ENCODE data around the gene FKBP10. TPM values are rescaled to one million over a fixed set of nuclear protein-coding genes. Genes with fewer than 3 reads are reported as not detected.

Gene FKBP10
- total and polyA plus RNA-seq, 2 experiments from 2014 or later, result 113 to 336 TPM

GRCh38 chr17:41864836-41865595 is 52.2 kb downstream of the FKBP10 start, which contains the start of gene KLHL11:
Gene KLHL11, minus strand, starts transcription at chr17:41865423. Its CDS starts 53 bp downstream, at chr17:41865370.
- no peaks in the 10 kb centered on the region for H3K27me3 ChIP-seq
- peak within 1 kb of the TSS; percentile 89 for H3K27ac ChIP-seq
- H3K4me1 ChIP-seq (ENCODE audit: low read depth), result peaks cover 20% of the 10 kb centered on the region
- DNase-seq (ENCODE audit: low read depth in 1 of 2, low spot score in 1 of 2), result peak; percentile 93 to 96
- H3K9me3 ChIP-seq (ENCODE audit: low read depth), result no peaks in the 10 kb centered on the region
- peaks cover 22% of the 10 kb centered on the region for H3K36me3 ChIP-seq
- TF ChIP-seq, protein P1, sequence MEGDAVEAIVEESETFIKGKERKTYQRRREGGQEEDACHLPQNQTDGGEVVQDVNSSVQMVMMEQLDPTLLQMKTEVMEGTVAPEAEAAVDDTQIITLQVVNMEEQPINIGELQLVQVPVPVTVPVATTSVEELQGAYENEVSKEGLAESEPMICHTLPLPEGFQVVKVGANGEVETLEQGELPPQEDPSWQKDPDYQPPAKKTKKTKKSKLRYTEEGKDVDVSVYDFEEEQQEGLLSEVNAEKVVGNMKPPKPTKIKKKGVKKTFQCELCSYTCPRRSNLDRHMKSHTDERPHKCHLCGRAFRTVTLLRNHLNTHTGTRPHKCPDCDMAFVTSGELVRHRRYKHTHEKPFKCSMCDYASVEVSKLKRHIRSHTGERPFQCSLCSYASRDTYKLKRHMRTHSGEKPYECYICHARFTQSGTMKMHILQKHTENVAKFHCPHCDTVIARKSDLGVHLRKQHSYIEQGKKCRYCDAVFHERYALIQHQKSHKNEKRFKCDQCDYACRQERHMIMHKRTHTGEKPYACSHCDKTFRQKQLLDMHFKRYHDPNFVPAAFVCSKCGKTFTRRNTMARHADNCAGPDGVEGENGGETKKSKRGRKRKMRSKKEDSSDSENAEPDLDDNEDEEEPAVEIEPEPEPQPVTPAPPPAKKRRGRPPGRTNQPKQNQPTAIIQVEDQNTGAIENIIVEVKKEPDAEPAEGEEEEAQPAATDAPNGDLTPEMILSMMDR (IDR thresholded peaks at IDR 0.05; ENCODE audit: low read depth, low read length), result no peak
- peak within 1 kb of the TSS; percentile 55 for H3K4me3 ChIP-seq

DNA sequence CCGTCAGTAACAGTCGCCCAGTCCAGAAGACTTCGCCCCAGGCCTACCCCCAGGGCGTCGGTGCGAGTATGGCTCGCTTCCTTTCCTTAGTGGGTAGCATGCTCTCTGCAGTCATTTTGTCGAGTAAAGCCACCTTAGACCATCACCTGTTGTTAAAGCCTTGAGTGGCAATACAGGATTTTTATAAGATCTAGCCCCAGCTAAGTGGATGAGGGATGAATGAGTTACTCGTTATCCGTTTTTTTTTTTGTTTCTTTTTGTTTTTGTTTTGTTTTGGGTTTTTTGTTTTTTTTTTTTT is 52.7 kb downstream of the FKBP10 start:
- H3K4me3 ChIP-seq, result peak overlapping the region; percentile 55
- H3K27me3 ChIP-seq, result no peaks in the 10 kb centered on the region
- no peak for DNase-seq (ENCODE audit: low read depth in 1 of 2, low spot score in 1 of 2)
- TF ChIP-seq, protein P1 (IDR thresholded peaks at IDR 0.05; ENCODE audit: low read depth, low read length), result no peak
- H3K4me1 ChIP-seq (ENCODE audit: low read depth), result peaks cover 15% of the 10 kb centered on the region
- no peaks in the 10 kb centered on the region for H3K9me3 ChIP-seq (ENCODE audit: low read depth)
- peak overlapping the region; percentile 89 for H3K27ac ChIP-seq
- H3K36me3 ChIP-seq, result peaks cover 22% of the 10 kb centered on the region

DNA sequence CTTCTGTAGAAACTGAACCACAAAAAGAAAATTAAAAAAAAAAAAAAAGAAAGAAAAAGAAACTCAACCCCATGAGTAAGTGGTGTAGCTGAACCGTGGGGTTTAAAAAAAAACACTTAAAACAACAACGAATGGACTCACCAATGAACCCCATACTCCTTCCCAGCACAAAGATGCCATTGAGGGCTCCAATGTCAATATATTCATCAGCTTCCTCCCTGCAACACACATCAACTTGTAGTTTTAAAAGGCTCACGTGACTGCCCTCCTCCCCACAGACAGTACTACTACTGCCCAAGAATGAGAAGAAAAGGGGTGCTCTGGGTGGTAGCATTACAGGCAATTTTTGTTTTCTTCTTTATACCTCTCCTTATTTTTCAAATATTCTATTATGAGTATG is 55.8 kb downstream of the FKBP10 start:
- H3K36me3 ChIP-seq, result peaks cover 41% of the 10 kb centered on the region
- peaks cover 5% of the 10 kb centered on the region for H3K4me1 ChIP-seq (ENCODE audit: low read depth)
- no peak overlapping the region for H3K4me3 ChIP-seq
- H3K27ac ChIP-seq, result no peak overlapping the region
- no peaks in the 10 kb centered on the region for H3K27me3 ChIP-seq
- TF ChIP-seq, protein P1 (IDR thresholded peaks at IDR 0.05; ENCODE audit: low read depth, low read length), result no peak
- no peaks in the 10 kb centered on the region for H3K9me3 ChIP-seq (ENCODE audit: low read depth)
- no peak for DNase-seq (ENCODE audit: low read depth in 1 of 2, low spot score in 1 of 2)

DNA sequence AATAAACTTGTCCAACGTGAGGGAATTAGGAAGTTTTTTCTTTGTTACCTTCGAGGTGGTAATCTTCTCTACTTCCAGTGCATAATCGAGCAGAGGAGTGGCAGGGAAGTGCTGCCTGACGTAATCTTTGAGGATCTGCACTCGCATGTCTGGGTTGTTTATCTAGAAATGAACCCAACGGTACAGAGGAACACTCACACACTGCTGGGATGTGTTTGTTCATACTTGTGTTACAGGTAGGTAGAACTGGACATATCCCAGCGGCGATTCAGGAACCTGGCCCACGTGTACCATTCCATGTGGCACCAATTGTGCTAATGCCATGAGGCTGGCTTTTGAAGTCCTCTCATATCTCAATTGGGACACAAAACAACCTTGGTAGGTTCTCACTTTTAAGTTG is 56.6 kb downstream of the FKBP10 start:
- DNase-seq (ENCODE audit: low read depth in 1 of 2, low spot score in 1 of 2), result no peak
- Histone ChIP-seq H3K27me3 (no peaks in the 10 kb centered on the region), H3K4me3 (no peak overlapping the region), H3K4me1 (ENCODE audit: low read depth) (no peaks in the 10 kb centered on the region), H3K9me3 (ENCODE audit: low read depth) (no peaks in the 10 kb centered on the region), H3K27ac (no peak overlapping the region), H3K36me3 (peaks cover 41% of the 10 kb centered on the region)
- TF ChIP-seq, protein P1 (IDR thresholded peaks at IDR 0.05; ENCODE audit: low read depth, low read length), result no peak

DNA sequence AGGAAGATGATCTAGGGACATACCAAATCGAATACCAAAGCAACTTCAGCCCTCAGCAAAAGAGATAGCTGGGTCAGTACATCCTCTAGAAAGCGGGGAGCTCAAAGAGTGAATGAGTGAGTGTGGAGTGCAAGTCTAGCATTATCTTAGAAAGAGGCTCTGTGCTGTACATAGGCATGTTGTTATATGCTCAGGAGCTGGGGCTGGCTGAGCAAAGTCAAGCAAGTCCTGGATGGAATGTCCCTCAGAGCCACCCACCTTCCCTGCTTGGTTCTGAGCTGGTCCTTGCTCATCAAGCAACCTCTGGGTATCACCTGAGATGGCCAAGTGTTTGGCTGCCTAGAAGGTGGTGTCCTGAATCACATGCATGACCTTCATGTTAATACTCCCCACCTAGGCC is 57.3 kb downstream of the FKBP10 start:
- H3K27me3 ChIP-seq, result no peaks in the 10 kb centered on the region
- peaks cover 41% of the 10 kb centered on the region for H3K36me3 ChIP-seq
- H3K27ac ChIP-seq, result no peak overlapping the region
- DNase-seq (ENCODE audit: low read depth in 1 of 2, low spot score in 1 of 2), result no peak
- H3K4me1 ChIP-seq (ENCODE audit: low read depth), result no peaks in the 10 kb centered on the region
- TF ChIP-seq, protein P1 (IDR thresholded peaks at IDR 0.05; ENCODE audit: low read depth, low read length), result no peak
- no peaks in the 10 kb centered on the region for H3K9me3 ChIP-seq (ENCODE audit: low read depth)
- H3K4me3 ChIP-seq, result no peak overlapping the region
